H9 (cell line): ENCODE data around the gene GPR12. TPM values are rescaled to one million over a fixed set of nuclear protein-coding genes. Genes with fewer than 3 reads are reported as not detected.

ENCODE experiments used
- DNase-seq: peaks from one replicate; pipeline ENCODE4 v3.0.0-alpha.2; 2017
- H2AFZ ChIP-seq: one replicate; pipeline ENCODE4 v1.6.1; 2013; ENCODE audit warnings: mild to moderate bottlenecking, low read length, control low read depth, moderate library complexity
- H2AK5ac ChIP-seq: 2 replicates; pipeline ENCODE4 v1.6.1; 2013; ENCODE audit warnings: low read length, control low read depth, mixed read lengths; ENCODE audit not compliant: insufficient read length
- H2BK120ac ChIP-seq: one replicate; pipeline ENCODE4 v1.6.1; 2013; ENCODE audit warnings: low read depth, mild to moderate bottlenecking, low read length, control low read depth, inconsistent platforms; ENCODE audit not compliant: poor library complexity, severe bottlenecking
- H2BK12ac ChIP-seq: 2 replicates; pipeline ENCODE4 v1.6.1; 2013; ENCODE audit warnings: low read length, control low read depth, mixed read lengths, low read depth; ENCODE audit not compliant: insufficient read length
- H2BK15ac ChIP-seq: 2 replicates; pipeline ENCODE4 v1.6.1; 2013; ENCODE audit warnings: low read depth, low read length, control low read depth
- H2BK20ac ChIP-seq: one replicate; pipeline ENCODE4 v1.6.1; 2013; ENCODE audit warnings: low read depth, mild to moderate bottlenecking, low read length, control low read depth, inconsistent platforms; ENCODE audit not compliant: poor library complexity, severe bottlenecking
- H2BK5ac ChIP-seq: 2 replicates; pipeline ENCODE4 v1.6.1; 2013; ENCODE audit warnings: low read length, control low read depth, mixed read lengths; ENCODE audit not compliant: insufficient read length
- H3K14ac ChIP-seq: 2 replicates; pipeline ENCODE4 v1.6.1; 2013; ENCODE audit warnings: low read length, control low read depth; ENCODE audit not compliant: insufficient read depth
- H3K18ac ChIP-seq: 2 replicates; pipeline ENCODE4 v1.6.1; 2013; ENCODE audit warnings: low read depth, mild to moderate bottlenecking, mixed read lengths, low read length, control low read depth; ENCODE audit not compliant: insufficient read length
- H3K23ac ChIP-seq: 2 replicates; pipeline ENCODE4 v1.6.1; 2013; ENCODE audit warnings: low read length, control low read depth, mixed read lengths, low read depth; ENCODE audit not compliant: insufficient read length
- H3K23me2 ChIP-seq: 2 replicates; pipeline ENCODE4 v1.6.1; 2013; ENCODE audit warnings: low read depth, mild to moderate bottlenecking, mixed read lengths, low read length, control low read depth; ENCODE audit not compliant: insufficient read length, poor library complexity, severe bottlenecking
- H3K27ac ChIP-seq: 2 replicates; pipeline ENCODE4 v1.5.1; 2013; ENCODE audit warnings: low read length, control low read depth, mixed read lengths, low read depth; ENCODE audit not compliant: insufficient read length
- H3K27me3 ChIP-seq: 2 replicates; pipeline ENCODE4 v1.6.1; 2013; ENCODE audit warnings: low read length, control low read depth, inconsistent platforms; ENCODE audit not compliant: insufficient read depth
- H3K4ac ChIP-seq: 2 replicates; pipeline ENCODE4 v1.6.1; 2013; ENCODE audit warnings: low read depth, mild to moderate bottlenecking, control low read depth, inconsistent platforms, low read length, moderate library complexity
- H3K4me1 ChIP-seq: 2 replicates; pipeline ENCODE4 v1.6.1; 2013; ENCODE audit warnings: low read length, control low read depth, inconsistent platforms; ENCODE audit not compliant: insufficient read depth
- H3K4me2 ChIP-seq: 2 replicates; pipeline ENCODE4 v1.6.1; 2013; ENCODE audit warnings: low read length, control low read depth, mixed read lengths; ENCODE audit not compliant: insufficient read length, insufficient read depth
- H3K56ac ChIP-seq: 2 replicates; pipeline ENCODE4 v1.6.1; 2013; ENCODE audit warnings: low read depth, mild to moderate bottlenecking, mixed read lengths, low read length, control low read depth; ENCODE audit not compliant: insufficient read length
- H3K79me1 ChIP-seq: 2 replicates; pipeline ENCODE4 v1.6.1; 2013; ENCODE audit warnings: low read depth, mild to moderate bottlenecking, moderate library complexity, low read length, control low read depth, inconsistent platforms; ENCODE audit not compliant: insufficient read depth, poor library complexity, severe bottlenecking
- H3K79me2 ChIP-seq: 2 replicates; pipeline ENCODE4 v1.6.1; 2013; ENCODE audit warnings: low read length, control low read depth, inconsistent platforms; ENCODE audit not compliant: insufficient read depth
- H3K9ac ChIP-seq: 2 replicates; pipeline ENCODE4 v1.6.1; 2013; ENCODE audit warnings: low read length, control low read depth, mixed read lengths; ENCODE audit not compliant: insufficient read length; ENCODE audit errors: extremely low read depth
- H3K9me3 ChIP-seq: one replicate; pipeline ENCODE4 v1.6.1; 2013; ENCODE audit warnings: low read depth, low read length, inconsistent platforms; ENCODE audit not compliant: control insufficient read depth
- H3T11ph ChIP-seq: one replicate; pipeline ENCODE4 v1.6.1; 2013; ENCODE audit warnings: mild to moderate bottlenecking, low read length, control low read depth, inconsistent platforms
- H4K20me1 ChIP-seq: one replicate; pipeline ENCODE4 v1.6.1; 2013; ENCODE audit not compliant: control insufficient read depth, insufficient read length, insufficient read depth
- H4K5ac ChIP-seq: 2 replicates; pipeline ENCODE4 v1.6.1; 2013; ENCODE audit warnings: low read depth, mild to moderate bottlenecking, mixed read lengths, low read length, control low read depth; ENCODE audit not compliant: insufficient read length
- H4K8ac ChIP-seq: replicated peaks from 2 replicates; pipeline ENCODE4 v1.6.1; 2013; ENCODE audit warnings: low read length, control low read depth, mixed read lengths, low read depth; ENCODE audit not compliant: insufficient read length
- H4K91ac ChIP-seq: 2 replicates; pipeline ENCODE4 v1.6.1; 2013; ENCODE audit warnings: low read depth, mild to moderate bottlenecking, moderate library complexity, mixed read lengths, low read length, control low read depth; ENCODE audit not compliant: insufficient read length
- H3K27ac Mint-ChIP-seq, 3 experiments: 2 replicates in 2 of 3; 3 replicates in 1 of 3; pipeline ENCODE4 v1.8.0; 2020 to 2021; ENCODE audit warnings: mixed read lengths in 3 of 3, mild to moderate bottlenecking in 1 of 3, moderate library complexity in 1 of 3
- H3K27me3 Mint-ChIP-seq: 2 replicates; pipeline ENCODE4 v1.8.0; 2021; ENCODE audit warnings: low read depth, mild to moderate bottlenecking, moderate library complexity, mixed read lengths
- H3K36me3 Mint-ChIP-seq, 3 experiments: 2 replicates in 2 of 3; 3 replicates in 1 of 3; pipeline ENCODE4 v1.8.0; 2020 to 2021; ENCODE audit warnings: low read depth in 3 of 3, mixed read lengths in 3 of 3; ENCODE audit not compliant: insufficient read depth in 1 of 3
- H3K4me1 Mint-ChIP-seq, 2 experiments: 2 replicates each; pipeline ENCODE4 v1.8.0; 2020; ENCODE audit warnings: mixed read lengths in 2 of 2
- H3K4me3 Mint-ChIP-seq, 2 experiments: 2 replicates in 1 of 2; 3 replicates in 1 of 2; pipeline ENCODE4 v1.8.0; 2020 to 2021; ENCODE audit warnings: mild to moderate bottlenecking in 2 of 2, mixed read lengths in 2 of 2, moderate library complexity in 1 of 2
- H3K9me3 Mint-ChIP-seq, 2 experiments: 2 replicates in 1 of 2; 3 replicates in 1 of 2; pipeline ENCODE4 v1.8.0; 2020; ENCODE audit warnings: mild to moderate bottlenecking in 2 of 2, mixed read lengths in 2 of 2, moderate library complexity in 1 of 2
- CTCF ChIP-seq: fragments of 200-600 bp; sonication (generic); conservative IDR thresholded peaks from 3 replicates; pipeline ENCODE4 v1.8.0; 2021; ENCODE audit warnings: antibody characterized with exemption, mild to moderate bottlenecking
- WGBS: extraction: QIAGEN DNeasy Blood & Tissue Kit; methylation state at CpG from one replicate; pipeline ENCODE4 v1.1.7; 2013; ENCODE audit warnings: missing lambda C conversion rate, low lambda C conversion rate, mixed read lengths; ENCODE audit not compliant: insufficient read length; ENCODE audit errors: extremely low coverage; 5-methylcytosine and 5-hydroxymethylcytosine counted together
- total RNA-seq: library from RNA; stranded (reverse); gene quantifications from 2 replicates; pipeline ENCODE4 v1.2.1, GENCODE V29; 2021

GPR12 gene
- total RNA-seq, 1 experiment from 2014 or later, result not detected

GRCh38 chr13:26759249-26759906, 1.2 kb downstream of the GPR12 start:
- no peak overlapping the region for H2AFZ ChIP-seq
- H3K4me1 Mint-ChIP-seq, result peaks cover 15 to 20% of the 10 kb centered on the region in 2 experiments
- H3K23ac ChIP-seq, result no peak overlapping the region
- no peak overlapping the region for H2BK12ac ChIP-seq
- H3K4me2 ChIP-seq, result peak overlapping the region; percentile 88
- no peak for DNase-seq
- H3T11ph ChIP-seq, result no peak overlapping the region
- no peak overlapping the region for H2BK15ac ChIP-seq
- peaks cover 81% of the 10 kb centered on the region for H3K27me3 Mint-ChIP-seq
- H2AK5ac ChIP-seq, result no peak overlapping the region
- H3K79me2 ChIP-seq, result no peaks in the 10 kb centered on the region
- no peaks in the 10 kb centered on the region; a peak in 1 of 7 replicates for H3K36me3 Mint-ChIP-seq
- no peak overlapping the region for H3K27ac ChIP-seq
- no peaks in the 10 kb centered on the region for H3K4me1 ChIP-seq
- TF ChIP-seq CTCF, result no peak
- H4K20me1 ChIP-seq, result no peaks in the 10 kb centered on the region
- no peak overlapping the region for H3K9ac ChIP-seq
- H4K8ac ChIP-seq, result no peak overlapping the region
- H4K5ac ChIP-seq, result no peak overlapping the region
- no peak overlapping the region for H3K14ac ChIP-seq
- peaks cover 6% of the 10 kb centered on the region for H3K23me2 ChIP-seq
- H2BK5ac ChIP-seq, result no peak overlapping the region
- H3K9me3 ChIP-seq, result no peaks in the 10 kb centered on the region
- no peak overlapping the region for H4K91ac ChIP-seq
- H3K56ac ChIP-seq, result no peak overlapping the region
- H3K27me3 ChIP-seq, result peaks cover 32% of the 10 kb centered on the region
- no CpG with 5 or more reads among the region's 27 CpGs for WGBS
- H3K4ac ChIP-seq, result no peak overlapping the region
- H3K9me3 Mint-ChIP-seq, result no peaks in the 10 kb centered on the region; a peak in 1 of 5 replicates
- no peak overlapping the region for H3K27ac Mint-ChIP-seq
- H3K79me1 ChIP-seq, result no peaks in the 10 kb centered on the region
- no peak overlapping the region for H2BK20ac ChIP-seq
- H3K4me3 Mint-ChIP-seq, result peak overlapping the region; percentile 69 to 86
- no peak overlapping the region for H3K18ac ChIP-seq
- H2BK120ac ChIP-seq, result no peak overlapping the region
